ENCODE results near the gene TENM4.

The TENM4 gene

GRCh38 chr11:78791254-78791653 is 649.6 kb downstream of the TENM4 start:
- no peak for DNase-seq

GRCh38 chr11:78790784-78791183 is 650.0 kb downstream of the TENM4 start:
- DNase-seq: no peak

- no peak for DNase-seq
Measured at GRCh38 chr11:78789375-78789774, 651.5 kb downstream of the TENM4 start.

- DNase-seq: no peak
Measured at GRCh38 chr11:78788533-78788932, 652.3 kb downstream of the TENM4 start.

- no peak for DNase-seq
Measured at GRCh38 chr11:78787696-78788095, 653.1 kb downstream of the TENM4 start.

GRCh38 chr11:78786746-78787145 is 654.1 kb downstream of the TENM4 start:
- DNase-seq: no peak

- no peak for DNase-seq
Measured at GRCh38 chr11:78786086-78786485, 654.7 kb downstream of the TENM4 start.

GRCh38 chr11:78784321-78785061 is 656.3 kb downstream of the TENM4 start:
- no peak for DNase-seq

GRCh38 chr11:78783846-78784245 is 657.0 kb downstream of the TENM4 start:
- DNase-seq: no peak

GRCh38 chr11:78783301-78783700 is 657.5 kb downstream of the TENM4 start:
- no peak for DNase-seq

- no peak for DNase-seq
Measured at GRCh38 chr11:78782725-78783124, 658.1 kb downstream of the TENM4 start.

- no peak for DNase-seq
Measured at GRCh38 chr11:78780889-78781288, 659.9 kb downstream of the TENM4 start.

GRCh38 chr11:78773492-78773891 is 667.3 kb downstream of the TENM4 start:
- DNase-seq: no peak

GRCh38 chr11:78773077-78773476 is 667.8 kb downstream of the TENM4 start:
- DNase-seq: no peak

GRCh38 chr11:78772186-78772585 is 668.6 kb downstream of the TENM4 start:
- DNase-seq: no peak

GRCh38 chr11:78770931-78771330 is 669.9 kb downstream of the TENM4 start:
- DNase-seq: no peak

GRCh38 chr11:78768971-78769370 is 671.9 kb downstream of the TENM4 start:
- no peak for DNase-seq

GRCh38 chr11:78768345-78768744 is 672.5 kb downstream of the TENM4 start:
- no peak for DNase-seq

GRCh38 chr11:78767027-78767932 is 673.5 kb downstream of the TENM4 start:
- no peak for DNase-seq

GRCh38 chr11:78764946-78765345 is 675.9 kb downstream of the TENM4 start:
- DNase-seq: no peak

- no peak for DNase-seq
Measured at GRCh38 chr11:78763664-78764063, 677.2 kb downstream of the TENM4 start.

GRCh38 chr11:78762105-78762504 is 678.7 kb downstream of the TENM4 start:
- no peak for DNase-seq

GRCh38 chr11:78759071-78759470 is 681.8 kb downstream of the TENM4 start:
- no peak for DNase-seq

- DNase-seq: no peak
Measured at GRCh38 chr11:78753297-78753696, 687.5 kb downstream of the TENM4 start.
